Smooth muscle cell (in vitro differentiated cells): Measurements from ENCODE around the gene HYAL2. TPM values are rescaled to one million over a fixed set of nuclear protein-coding genes. Genes with fewer than 3 reads are reported as not detected.

Experiments
- DNase-seq: peaks from one replicate; lab custom pipeline; 2025; ENCODE audit not compliant: unreplicated experiment; lab: John Stamatoyannopoulos, UW
- H2AFZ ChIP-seq: fragments of 200-600 bp; sonication (generic); 2 replicates; pipeline ENCODE4 v1.6.0; 2016; ENCODE audit warnings: antibody characterized with exemption, low read depth, mild to moderate bottlenecking
- H3F3A ChIP-seq: fragments of 200-600 bp; sonication (generic); 2 replicates; pipeline ENCODE4 v1.6.0; 2017; ENCODE audit warnings: antibody characterized with exemption, low read depth
- H3K27ac ChIP-seq: fragments of 200-600 bp; sonication (generic); 2 replicates; pipeline ENCODE4 v1.5.1; 2016; ENCODE audit warnings: low read depth, mild to moderate bottlenecking
- H3K27me3 ChIP-seq: fragments of 200-600 bp; sonication (generic); 2 replicates; pipeline ENCODE4 v1.6.1; 2016; ENCODE audit warnings: low read depth, mild to moderate bottlenecking
- H3K36me3 ChIP-seq: fragments of 200-600 bp; sonication (generic); 2 replicates; pipeline ENCODE4 v1.5.1; 2016; ENCODE audit warnings: low read depth
- H3K4me1 ChIP-seq: fragments of 200-600 bp; sonication (generic); 2 replicates; pipeline ENCODE4 v1.5.1; 2016; ENCODE audit warnings: low read depth
- H3K4me2 ChIP-seq: fragments of 200-600 bp; sonication (generic); 2 replicates; pipeline ENCODE4 v1.6.0; 2016; ENCODE audit warnings: mild to moderate bottlenecking
- H3K4me3 ChIP-seq: fragments of 200-600 bp; sonication (generic); 2 replicates; pipeline ENCODE4 v1.5.1; 2016; ENCODE audit warnings: mild to moderate bottlenecking
- H3K79me2 ChIP-seq: fragments of 200-600 bp; sonication (generic); 2 replicates; pipeline ENCODE4 v1.6.0; 2016; ENCODE audit warnings: low read depth, mild to moderate bottlenecking
- H3K9ac ChIP-seq: fragments of 200-600 bp; sonication (generic); 2 replicates; pipeline ENCODE4 v1.6.0; 2016; ENCODE audit warnings: low read depth
- H3K9me3 ChIP-seq: fragments of 200-600 bp; sonication (generic); replicated peaks from 2 replicates; pipeline ENCODE4 v1.5.1; 2016; ENCODE audit warnings: low read depth
- H4K20me1 ChIP-seq: fragments of 200-600 bp; sonication (generic); 2 replicates; pipeline ENCODE4 v1.6.0; 2016; ENCODE audit warnings: low read depth
- WGBS: methylation state at CpG from one replicate; pipeline ENCODE4 v1.1.7; 2016; ENCODE audit warnings: low lambda C conversion rate; 5-methylcytosine and 5-hydroxymethylcytosine counted together
- polyA plus RNA-seq: library from polyadenylated mRNA; unstranded; fragments of >200 nt; fragmentation: Nextera tagmentation; extraction: Ambion mirVana; gene quantifications from 2 replicates; pipeline ENCODE4 v1.2.1, GENCODE V29; 2016
- total RNA-seq: library from RNA; depleted of rRNA; stranded (reverse); fragments of >200 nt; gene quantifications from 2 replicates; pipeline ENCODE4 v1.2.3, GENCODE V29; 2014
- TF ChIP-seq, protein P1 (sequence below): fragments of 200-600 bp; sonication (generic); IDR thresholded peaks from 2 replicates; pipeline ENCODE4 v1.5.1; 2017; ENCODE audit warnings: borderline replicate concordance, mild to moderate bottlenecking, antibody characterized with exemption; ENCODE audit not compliant: insufficient read depth, poor library complexity, severe bottlenecking

The HYAL2 gene
- total and polyA plus RNA-seq, 2 experiments from 2014 or later, result 83.3 to 88.0 TPM

DNA sequence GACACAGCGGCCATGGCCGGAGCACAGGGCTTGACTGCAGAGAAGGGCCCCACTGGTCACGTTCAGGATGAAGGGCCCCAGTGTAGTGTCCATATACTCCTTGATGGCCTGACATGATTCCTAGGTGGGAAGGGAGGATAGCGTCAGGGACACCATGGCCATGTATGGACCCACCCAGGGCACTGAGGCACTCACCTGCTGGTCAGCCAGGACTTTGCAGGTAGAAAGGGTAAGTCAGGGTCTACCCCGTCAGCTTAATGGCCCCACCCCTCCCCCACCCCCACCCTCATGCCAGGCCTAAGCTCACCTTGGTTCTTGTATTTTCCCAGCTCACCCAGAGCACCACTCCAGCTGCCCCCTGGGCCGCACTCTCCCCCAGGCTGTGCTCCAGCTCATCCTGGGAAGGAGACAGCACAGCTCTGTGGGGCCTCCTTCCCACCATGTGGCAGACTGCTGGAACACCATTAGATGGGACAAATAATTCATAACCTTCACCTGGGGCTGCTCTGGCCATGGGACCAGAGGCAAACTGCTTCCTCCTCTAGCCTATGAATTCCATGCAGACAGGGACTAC, 21.8 kb downstream of the HYAL2 start:
- no peak for DNase-seq
- Histone ChIP-seq H3K4me3 (no peak overlapping the region), H3K79me2 (no peaks in the 10 kb centered on the region), H3K4me1 (peaks cover 13% of the 10 kb centered on the region), H3K27ac (no peak overlapping the region), H3F3A (peaks cover 4% of the 10 kb centered on the region), H3K9ac (no peak overlapping the region), H4K20me1 (no peaks in the 10 kb centered on the region), H2AFZ (no peak overlapping the region), H3K4me2 (peak overlapping the region; percentile 94), H3K36me3 (no peaks in the 10 kb centered on the region), H3K27me3 (no peaks in the 10 kb centered on the region), H3K9me3 (no peaks in the 10 kb centered on the region)
- 97% methylated on average over 6 of the region's 6 CpGs for WGBS
- TF ChIP-seq, protein P1, sequence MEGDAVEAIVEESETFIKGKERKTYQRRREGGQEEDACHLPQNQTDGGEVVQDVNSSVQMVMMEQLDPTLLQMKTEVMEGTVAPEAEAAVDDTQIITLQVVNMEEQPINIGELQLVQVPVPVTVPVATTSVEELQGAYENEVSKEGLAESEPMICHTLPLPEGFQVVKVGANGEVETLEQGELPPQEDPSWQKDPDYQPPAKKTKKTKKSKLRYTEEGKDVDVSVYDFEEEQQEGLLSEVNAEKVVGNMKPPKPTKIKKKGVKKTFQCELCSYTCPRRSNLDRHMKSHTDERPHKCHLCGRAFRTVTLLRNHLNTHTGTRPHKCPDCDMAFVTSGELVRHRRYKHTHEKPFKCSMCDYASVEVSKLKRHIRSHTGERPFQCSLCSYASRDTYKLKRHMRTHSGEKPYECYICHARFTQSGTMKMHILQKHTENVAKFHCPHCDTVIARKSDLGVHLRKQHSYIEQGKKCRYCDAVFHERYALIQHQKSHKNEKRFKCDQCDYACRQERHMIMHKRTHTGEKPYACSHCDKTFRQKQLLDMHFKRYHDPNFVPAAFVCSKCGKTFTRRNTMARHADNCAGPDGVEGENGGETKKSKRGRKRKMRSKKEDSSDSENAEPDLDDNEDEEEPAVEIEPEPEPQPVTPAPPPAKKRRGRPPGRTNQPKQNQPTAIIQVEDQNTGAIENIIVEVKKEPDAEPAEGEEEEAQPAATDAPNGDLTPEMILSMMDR, result no peak

DNA sequence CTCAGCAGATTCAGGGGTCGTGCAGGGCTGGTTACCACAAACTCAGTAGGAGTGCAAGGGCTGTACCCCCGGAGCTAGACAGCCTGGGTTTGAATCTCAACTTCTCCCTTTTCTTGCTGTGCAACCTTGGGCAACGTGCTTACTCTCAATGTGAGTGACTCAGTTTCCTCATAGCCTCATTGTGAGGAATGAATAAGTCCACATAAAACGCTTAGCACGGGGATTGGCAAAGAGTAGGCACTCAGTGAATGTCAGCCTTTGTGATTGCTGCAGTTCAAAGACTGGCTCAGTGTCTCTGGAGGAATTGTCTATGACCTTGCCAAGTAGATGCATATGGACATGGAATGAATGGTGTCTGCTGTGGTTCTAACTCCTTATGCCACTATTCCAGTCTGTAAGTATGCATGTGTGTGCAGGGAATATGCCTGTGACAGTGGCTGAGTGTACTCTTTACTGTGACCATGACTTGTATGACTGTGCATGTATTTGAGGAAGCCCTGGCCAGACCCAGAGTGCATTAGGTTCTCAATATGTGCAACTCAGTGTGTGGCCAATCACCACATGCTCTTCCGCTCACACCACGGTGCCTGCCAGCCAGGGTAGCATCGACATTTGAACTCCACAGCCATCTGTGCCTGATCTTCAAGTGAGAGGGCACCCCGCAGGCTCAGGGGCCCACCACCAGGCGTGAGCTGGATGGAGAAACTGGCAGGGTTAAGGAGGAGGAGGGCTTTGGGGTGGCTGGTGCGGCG, 22.4 kb downstream of the HYAL2 start:
- peak overlapping the region; percentile 84 for H3K9ac ChIP-seq
- peak overlapping the region; percentile 85 for H3K27ac ChIP-seq
- peak overlapping the region; percentile 75 for H2AFZ ChIP-seq
- no peaks in the 10 kb centered on the region for H3K9me3 ChIP-seq
- H3F3A ChIP-seq, result peaks cover 4% of the 10 kb centered on the region
- WGBS, result 68% methylated on average over 12 of the region's 12 CpGs
- H4K20me1 ChIP-seq, result no peaks in the 10 kb centered on the region
- H3K4me3 ChIP-seq, result peak overlapping the region; percentile 58
- peak overlapping the region; percentile 94 for H3K4me2 ChIP-seq
- no peak for DNase-seq
- TF ChIP-seq, protein P1, result no peak
- H3K27me3 ChIP-seq, result no peaks in the 10 kb centered on the region
- H3K79me2 ChIP-seq, result no peaks in the 10 kb centered on the region
- no peaks in the 10 kb centered on the region for H3K36me3 ChIP-seq
- H3K4me1 ChIP-seq, result peaks cover 13% of the 10 kb centered on the region

DNA sequence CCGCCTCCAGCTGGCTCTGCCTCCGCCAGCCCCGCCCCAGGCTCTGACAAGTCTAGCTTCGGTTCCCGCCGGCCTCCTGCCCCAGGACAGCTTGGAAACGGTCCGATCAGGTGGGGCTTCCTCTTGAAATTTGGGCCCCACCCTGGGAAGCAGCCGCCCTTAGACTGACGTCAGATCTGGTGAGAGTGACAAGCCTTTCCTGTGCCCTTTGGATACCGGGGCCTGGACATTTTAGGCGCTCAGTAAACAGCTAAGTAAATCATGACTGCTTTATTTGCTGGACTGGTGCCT, 23.0 kb downstream of the HYAL2 start:
- no peaks in the 10 kb centered on the region for H3K9me3 ChIP-seq
- H2AFZ ChIP-seq, result peak overlapping the region; percentile 75
- TF ChIP-seq, protein P1, result no peak
- no peak for DNase-seq
- 4% methylated on average over 12 of the region's 12 CpGs for WGBS
- H3K79me2 ChIP-seq, result no peaks in the 10 kb centered on the region
- H3F3A ChIP-seq, result peaks cover 4% of the 10 kb centered on the region
- peak overlapping the region; percentile 84 for H3K9ac ChIP-seq
- H3K4me2 ChIP-seq, result peak overlapping the region; percentile 94
- no peaks in the 10 kb centered on the region for H4K20me1 ChIP-seq
- H3K27me3 ChIP-seq, result no peaks in the 10 kb centered on the region
- peaks cover 13% of the 10 kb centered on the region for H3K4me1 ChIP-seq
- peak overlapping the region; percentile 85 for H3K27ac ChIP-seq
- H3K36me3 ChIP-seq, result no peaks in the 10 kb centered on the region
- H3K4me3 ChIP-seq, result peak overlapping the region; percentile 58
